Renal cortical epithelial cell (primary cell): ENCODE results near the gene CARNS1. TPM values are rescaled to one million over a fixed set of nuclear protein-coding genes. Genes with fewer than 3 reads are reported as not detected.
A peak's percentile ranks its signal among the peaks of the same experiment; 100 is the strongest.
"Not testable (repeated sequence)": the region's sequence is repeated elsewhere in the genome, so short reads cannot be mapped to it uniquely, and the experiment has no call there.

Experiments
- DNase-seq: peaks from one replicate; pipeline ENCODE4 v3.0.0-alpha.2; 2011; ENCODE audit warnings: low read depth
- total RNA-seq: library from RNA; depleted of rRNA; stranded (reverse); fragments of >200 nt; gene quantifications from 2 replicates; pipeline ENCODE4 v1.2.3, GENCODE V29; 2014

Gene CARNS1
- total RNA-seq, 1 donor from 2014 or later: 0.20 TPM

- no peak for DNase-seq
These were observed 19.3 kb upstream of the CARNS1 start for GRCh38 chr11:67396259-67396581.

- no peak for DNase-seq
These were observed 18.7 kb upstream of the CARNS1 start for GRCh38 chr11:67396587-67397389.

DNA sequence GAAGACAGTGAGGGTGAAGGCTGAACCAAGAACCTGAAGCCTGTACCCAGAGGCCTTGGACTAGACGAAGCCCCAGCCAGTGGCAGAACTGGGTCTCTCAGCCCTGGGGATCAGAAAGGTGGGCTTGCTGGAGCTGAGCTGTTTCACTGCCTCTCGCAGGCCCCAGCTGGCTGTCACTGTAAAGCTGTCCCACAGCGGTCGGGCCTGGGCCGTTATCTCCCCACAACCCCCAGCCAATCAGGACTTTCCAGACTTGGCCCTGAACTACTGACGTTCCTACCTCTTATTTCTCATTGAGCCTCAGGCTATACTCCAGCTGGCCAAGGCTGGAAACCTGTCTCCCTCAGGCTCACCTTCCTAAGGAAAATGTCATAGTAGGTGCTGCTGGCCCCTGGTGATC is 17.9 kb upstream of the CARNS1 start:
- no peak for DNase-seq

GRCh38 chr11:67397986-67398660 is 17.4 kb upstream of the CARNS1 start:
- DNase-seq: no peak

DNA sequence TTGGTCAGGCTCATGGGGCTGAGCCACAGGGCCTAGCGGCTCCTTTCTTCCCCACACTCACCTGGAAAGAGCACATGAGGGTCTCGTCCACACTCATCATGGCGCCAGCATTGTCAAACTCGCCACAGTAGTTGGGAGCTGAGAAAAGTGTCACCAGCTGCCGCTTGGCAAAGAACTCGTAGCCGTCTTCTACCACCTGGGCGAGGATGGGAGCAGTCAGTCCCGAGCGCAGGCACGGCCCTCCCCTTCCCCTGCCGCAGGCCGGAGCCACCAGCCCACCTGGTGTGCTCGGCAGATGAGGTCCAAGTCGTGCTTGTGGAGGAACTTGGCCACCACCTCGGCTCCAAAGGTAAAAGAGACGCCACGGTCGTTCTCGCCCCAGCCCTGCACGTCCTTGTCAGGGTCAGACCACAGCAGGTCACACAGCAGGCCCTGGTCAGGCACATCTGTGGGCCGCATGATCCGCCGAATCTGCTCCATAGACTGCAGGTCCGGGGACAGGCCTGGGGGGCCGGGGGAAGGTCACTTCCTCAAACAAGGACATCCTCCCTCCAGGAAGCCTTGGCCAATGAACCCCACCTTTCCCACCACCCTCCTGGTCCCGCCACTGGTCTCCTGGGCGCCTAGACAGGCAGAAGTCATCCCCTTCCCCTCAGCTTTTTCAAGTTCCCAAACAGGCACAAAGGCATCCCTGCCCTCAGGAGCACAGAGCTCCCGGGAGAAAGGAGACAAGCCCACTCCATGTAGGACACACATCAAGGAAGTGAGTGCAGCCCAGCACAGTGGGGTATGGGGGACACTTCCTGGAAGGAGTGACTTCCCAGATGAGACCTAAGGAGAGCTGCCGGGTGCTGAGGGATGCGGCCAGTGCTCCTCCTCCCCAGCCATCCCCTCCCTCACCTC is 16.6 kb upstream of the CARNS1 start:
- DNase-seq: no peak

DNA sequence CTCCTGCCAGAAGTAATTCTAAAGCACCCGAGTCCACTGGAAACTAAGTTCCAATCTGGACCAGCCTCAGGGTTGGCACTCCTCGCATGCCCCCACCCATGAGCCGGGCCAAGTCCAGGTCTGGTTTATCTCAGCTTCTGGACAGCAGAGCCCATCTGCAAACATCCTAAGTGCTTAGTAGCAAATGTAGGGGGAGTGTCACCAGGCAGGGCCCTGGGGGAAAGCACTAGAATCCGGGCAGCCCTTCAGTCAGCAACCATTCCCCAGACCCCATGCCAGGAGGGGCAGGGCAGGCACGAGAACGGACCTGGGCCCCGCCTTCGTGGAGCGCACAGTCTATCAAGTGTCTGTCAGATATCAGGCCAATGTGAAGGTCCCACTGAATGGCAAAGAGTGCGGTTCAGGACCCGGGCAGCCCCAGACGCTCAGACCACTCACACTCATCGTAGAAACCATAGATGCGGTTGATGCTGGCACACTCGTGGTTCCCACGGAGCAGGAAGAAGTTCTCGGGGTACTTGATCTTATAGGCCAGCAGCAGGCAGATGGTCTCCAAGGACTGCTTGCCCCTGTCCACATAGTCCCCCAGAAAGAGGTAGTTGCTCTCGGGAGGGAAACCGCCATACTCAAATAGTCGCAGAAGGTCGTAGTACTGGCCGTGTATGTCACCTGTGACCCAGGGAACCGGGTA is 15.1 kb upstream of the CARNS1 start:
- no peak for DNase-seq

DNA sequence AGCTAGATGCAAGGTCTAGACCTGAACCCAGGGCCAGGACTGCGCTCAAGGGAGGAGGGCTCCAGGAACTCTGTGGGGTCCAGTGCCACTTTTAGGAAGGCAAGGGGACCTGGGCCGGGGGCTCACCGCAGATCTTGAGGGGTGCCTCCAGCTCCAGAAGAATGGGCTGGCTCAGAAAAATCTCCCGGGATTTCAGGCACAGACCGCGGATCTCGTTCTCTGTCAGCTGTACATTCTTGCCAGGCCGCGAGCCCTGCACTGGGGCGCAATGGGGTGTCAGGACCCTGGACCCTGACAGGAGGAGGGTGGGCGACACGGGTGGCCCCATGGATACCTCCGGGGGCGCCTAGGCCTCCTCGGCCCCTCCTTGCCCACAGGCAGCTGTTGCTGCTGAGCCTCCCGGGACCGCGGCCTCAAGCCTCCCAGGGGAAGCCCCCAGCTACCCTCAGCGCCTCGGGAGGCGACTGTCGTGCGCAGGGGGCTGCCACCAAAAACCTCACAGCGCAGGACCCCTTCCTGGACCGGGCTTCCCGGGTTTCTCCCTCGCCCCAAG is 14.5 kb upstream of the CARNS1 start:
- DNase-seq: no peak

DNA sequence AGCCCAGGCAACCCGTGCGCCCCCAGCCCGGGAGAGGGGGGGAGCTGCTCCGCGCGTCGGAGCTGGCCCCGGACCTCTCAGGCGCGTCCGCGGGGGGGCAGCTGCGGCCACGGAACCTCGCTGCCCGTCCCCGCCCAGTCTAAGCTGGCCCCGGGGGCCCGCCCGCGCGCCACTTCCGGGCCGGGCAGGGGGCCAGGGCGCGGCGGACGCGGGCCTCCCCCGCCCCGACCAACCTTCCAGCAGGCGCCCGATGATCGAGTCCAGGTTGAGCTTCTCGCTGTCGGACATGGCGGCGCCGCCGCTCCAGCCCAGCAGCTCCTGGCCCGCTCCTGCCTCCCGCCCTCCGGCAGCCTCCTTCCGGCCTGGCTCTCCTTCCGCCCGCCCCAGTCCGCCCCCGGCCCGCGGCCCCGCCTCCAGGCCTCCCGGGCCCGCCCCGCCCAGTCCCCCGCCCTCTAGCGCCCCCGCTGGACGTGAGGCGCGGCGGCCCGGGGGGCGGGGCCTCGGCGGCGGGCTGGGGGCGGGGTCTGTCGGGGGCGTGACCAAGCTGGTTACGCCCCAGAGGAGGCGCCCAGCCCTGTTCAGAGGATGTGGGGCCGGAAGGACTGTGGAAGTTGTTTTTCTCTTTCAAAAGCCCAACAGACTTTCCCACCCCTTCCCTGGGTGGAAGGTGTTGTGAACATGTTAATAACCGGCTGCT is 13.8 kb upstream of the CARNS1 start, which contains the start of gene PPP1CA:
TSS of gene PPP1CA (minus strand) at position 364 of the 697 bp plus-strand sequence. CDS start at position 288, 76 bp downstream.
- DNase-seq: peak; percentile 62

DNA sequence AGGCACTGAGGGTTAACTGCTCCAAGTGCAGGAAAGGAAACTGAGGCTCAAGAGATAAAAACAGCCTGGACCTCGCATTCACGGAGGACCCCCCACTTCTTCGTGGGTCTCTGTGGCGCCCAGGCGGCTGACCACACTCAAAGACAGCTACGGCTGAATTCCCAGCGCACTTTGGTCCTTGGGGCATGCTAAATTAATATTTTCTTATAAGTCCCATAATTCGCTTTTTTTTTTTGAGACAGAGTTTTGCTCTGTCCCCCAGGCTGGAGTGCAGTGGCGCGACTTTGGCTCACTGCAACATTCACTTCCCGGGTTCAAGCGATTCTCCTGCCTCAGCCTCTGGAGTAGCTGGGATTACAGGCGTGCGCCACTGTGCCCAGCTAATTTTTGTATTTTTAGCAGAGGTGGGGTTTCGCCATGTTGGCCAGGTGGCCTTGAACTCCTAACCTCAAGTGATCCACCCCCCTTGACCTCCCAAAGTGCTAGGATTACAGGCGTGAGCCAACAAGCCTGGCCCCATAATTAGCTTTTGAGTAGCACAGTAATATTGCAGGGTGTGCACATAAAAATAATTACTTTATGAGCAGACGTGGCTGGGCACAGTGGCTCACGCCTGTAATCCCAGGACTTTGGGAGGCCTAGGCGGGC is 13.2 kb upstream of the CARNS1 start:
- DNase-seq: not testable (repeated sequence)

- DNase-seq: not testable (repeated sequence)
These were observed 12.4 kb upstream of the CARNS1 start for GRCh38 chr11:67403085-67403484.

DNA sequence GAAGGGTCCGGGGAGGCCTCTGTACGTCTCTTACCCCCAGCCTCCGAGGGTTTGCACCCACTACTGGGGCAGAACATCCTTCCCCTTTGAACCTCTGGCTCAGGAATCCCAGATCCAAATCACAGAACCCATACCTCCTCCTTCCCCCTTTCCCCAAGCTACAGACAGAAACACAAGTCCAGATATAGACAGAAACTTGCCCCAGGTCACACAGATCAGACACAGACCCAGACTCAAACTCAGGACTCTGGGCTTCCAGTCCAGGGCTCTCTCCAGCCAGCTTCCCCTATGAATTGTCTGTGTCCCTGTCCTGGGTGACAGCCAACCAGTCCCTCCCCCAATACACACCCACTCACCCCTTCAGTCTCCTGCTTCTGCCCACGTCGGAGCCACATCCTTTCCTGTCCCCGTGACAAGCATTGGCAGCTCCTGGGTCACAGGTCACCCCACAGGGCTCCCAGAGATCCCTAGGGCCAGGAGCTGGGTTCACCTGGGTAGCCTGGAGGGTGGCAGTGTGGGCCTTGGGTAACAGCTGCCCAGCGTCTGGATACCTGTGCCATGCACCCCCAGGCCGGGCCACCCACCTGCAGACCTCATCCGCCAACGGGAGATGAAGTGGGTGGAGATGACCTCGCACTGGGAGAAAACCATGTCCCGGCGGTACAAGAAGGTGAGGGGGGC is 10.8 kb upstream of the CARNS1 start:
- DNase-seq: no peak

DNA sequence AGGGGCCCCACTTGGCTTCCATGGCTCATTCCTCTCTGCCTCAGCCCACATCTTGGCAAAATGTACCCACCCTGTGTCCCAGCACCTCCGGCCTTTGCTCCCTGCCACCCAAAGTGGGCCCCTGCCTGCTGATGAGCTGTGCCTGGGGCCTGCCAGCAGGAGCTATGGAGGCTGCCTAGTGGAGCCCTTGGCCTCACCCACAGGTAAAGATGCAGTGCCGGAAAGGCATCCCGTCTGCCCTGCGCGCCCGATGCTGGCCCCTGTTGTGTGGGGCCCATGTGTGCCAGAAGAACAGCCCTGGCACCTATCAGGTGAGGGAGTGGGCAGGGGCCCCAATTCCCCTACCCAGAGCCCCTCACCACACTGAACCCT is 10.3 kb upstream of the CARNS1 start:
- no peak for DNase-seq

DNA sequence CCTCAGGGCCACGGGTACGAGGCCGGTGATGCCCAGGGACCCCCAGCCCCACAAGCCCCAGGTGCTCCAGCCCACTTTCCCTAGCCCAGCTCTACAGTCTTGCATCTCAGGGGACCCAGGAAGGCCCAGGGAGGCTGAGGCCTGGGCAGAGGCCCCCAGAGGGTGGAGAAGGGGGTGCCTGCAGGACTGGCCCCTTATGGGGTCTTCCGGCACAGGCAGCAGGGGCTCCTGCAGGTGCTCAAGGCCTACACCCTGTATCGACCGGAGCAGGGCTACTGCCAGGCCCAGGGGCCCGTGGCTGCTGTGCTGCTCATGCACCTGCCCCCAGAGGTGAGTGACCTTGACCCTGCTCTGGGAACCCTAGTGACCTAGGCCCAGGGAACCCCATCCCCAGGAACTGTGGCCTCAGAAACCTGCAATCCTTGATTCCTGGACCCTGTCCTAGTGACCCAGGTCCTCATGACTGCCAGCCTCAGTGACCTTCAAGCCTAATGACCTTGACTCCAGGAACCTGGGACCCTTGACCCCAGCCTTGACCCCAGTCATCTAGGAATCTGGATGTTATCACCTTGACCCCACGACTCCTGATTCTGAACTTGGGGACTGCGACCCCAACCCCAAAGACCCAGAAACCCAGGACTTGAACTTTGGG is 9.7 kb upstream of the CARNS1 start:
- DNase-seq: no peak

GRCh38 chr11:67406420-67406968 is 9.0 kb upstream of the CARNS1 start:
- DNase-seq: no peak

DNA sequence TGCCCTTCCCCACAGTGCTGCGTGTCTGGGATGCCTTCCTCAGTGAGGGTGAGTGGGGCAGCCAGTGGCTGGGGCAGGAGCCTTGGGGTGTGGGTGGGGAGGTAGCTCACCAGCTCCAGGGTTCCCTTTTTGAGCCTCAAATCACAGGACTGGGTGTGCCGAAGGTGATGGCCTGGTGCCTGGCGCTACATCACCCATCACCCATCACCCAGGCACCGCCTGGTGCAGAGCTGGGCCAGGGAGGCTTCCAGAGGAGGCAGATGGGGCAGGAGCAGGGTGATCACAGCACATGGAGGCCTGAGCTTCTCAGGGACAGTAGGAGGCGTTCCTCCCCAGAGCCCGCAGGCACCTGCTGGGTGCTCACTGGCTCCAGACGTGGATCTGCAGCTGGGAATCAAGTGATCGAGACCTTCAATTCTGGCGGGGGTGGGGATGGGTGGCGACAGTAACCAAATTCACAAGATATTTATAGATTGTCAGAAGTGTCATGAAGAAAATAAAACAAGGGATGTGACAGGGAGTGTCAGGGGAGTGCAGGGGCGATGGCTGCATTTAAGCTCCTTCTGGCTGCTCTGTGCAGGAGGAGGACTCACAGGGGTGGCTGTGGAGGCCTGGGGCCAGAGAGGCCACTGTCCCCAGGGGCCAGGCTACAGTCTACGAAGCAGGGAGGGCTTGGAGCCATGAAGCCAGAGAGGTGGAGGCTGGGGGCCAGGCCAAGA is 8.3 kb upstream of the CARNS1 start:
- no peak for DNase-seq

GRCh38 chr11:67407688-67408163 is 7.8 kb upstream of the CARNS1 start:
- no peak for DNase-seq

DNA sequence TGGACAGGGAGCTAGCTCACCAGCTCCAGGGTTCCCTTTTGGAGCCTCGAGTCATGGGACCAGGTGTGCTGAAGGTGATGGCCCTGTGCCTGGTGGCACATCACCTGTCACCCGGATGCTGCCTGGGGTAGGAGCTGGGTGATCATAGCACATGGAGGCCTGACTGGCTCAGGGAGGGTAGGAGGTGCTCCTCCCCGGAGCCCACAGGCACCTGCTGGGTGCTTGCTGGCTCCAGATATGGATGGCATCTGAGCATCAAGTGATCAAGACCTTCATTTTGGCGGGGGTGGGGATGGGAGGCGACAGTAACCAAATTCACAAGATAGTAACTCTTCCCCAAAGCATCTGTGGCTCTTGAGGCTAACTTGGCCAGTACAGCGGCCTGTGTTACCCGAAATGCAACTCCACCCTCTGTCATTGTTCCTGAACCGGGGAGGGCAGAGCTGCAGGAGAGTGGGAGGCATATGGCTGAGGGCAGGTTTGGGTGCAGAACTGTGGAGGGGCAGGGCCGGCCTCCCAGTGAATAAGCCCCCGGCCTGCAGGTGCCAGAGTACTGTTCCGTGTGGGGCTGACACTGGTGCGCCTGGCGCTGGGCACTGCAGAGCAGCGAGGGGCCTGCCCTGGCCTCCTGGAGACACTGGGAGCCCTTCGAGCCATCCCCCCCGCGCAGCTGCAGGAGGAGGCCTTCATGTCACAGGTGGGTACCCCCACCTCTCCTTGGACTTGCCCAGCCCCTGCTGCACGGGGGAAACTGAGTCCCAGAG is 6.9 kb upstream of the CARNS1 start:
- DNase-seq: no peak
